GM21381 (cell line): Measurements from ENCODE around the gene NFS1.
"Not testable (repeated sequence)": the region's sequence is repeated elsewhere in the genome, so short reads cannot be mapped to it uniquely, and the experiment has no call there.

Experiments
- ATAC-seq: cut with Tn5 transposase; IDR thresholded peaks from one replicate; pipeline ENCODE4 v1.9.1; 2021; ENCODE audit warnings: mild to moderate bottlenecking, moderate library complexity; ENCODE audit not compliant: unreplicated experiment

Gene NFS1

GRCh38 chr20:35710039-35710438 lies 10.9 kb upstream of the NFS1 start:
- ATAC-seq, result no peak

- no peak for ATAC-seq
Observed at GRCh38 chr20:35709259-35709658, 10.1 kb upstream of the NFS1 start.

GRCh38 chr20:35708502-35708901 lies 9.3 kb upstream of the NFS1 start:
- no peak for ATAC-seq

GRCh38 chr20:35706591-35707529 lies 7.7 kb upstream of the NFS1 start:
- not testable (repeated sequence) for ATAC-seq

GRCh38 chr20:35705894-35706293 lies 6.7 kb upstream of the NFS1 start:
- not testable (repeated sequence) for ATAC-seq

GRCh38 chr20:35704514-35705261 lies 5.5 kb upstream of the NFS1 start:
- ATAC-seq, result no peak

- no peak for ATAC-seq
Observed at GRCh38 chr20:35702824-35703695, 3.9 kb upstream of the NFS1 start.

GRCh38 chr20:35702051-35702823 lies 3.1 kb upstream of the NFS1 start:
- ATAC-seq, result no peak

- no peak for ATAC-seq
Observed at GRCh38 chr20:35700625-35701148, 1.5 kb upstream of the NFS1 start.

- no peak for ATAC-seq
Observed at GRCh38 chr20:35699957-35700624, 939 bp upstream of the NFS1 start.

- peak; percentile 27 for ATAC-seq
Observed at GRCh38 chr20:35698298-35699126, 640 bp downstream of the NFS1 start.

GRCh38 chr20:35697696-35698297 lies 1.4 kb downstream of the NFS1 start:
- no peak for ATAC-seq

GRCh38 chr20:35695978-35696377 lies 3.2 kb downstream of the NFS1 start:
- ATAC-seq, result no peak

GRCh38 chr20:35695245-35695749 lies 3.9 kb downstream of the NFS1 start:
- ATAC-seq, result no peak

GRCh38 chr20:35690265-35690664 lies 8.9 kb downstream of the NFS1 start:
- no peak for ATAC-seq

- ATAC-seq, result not testable (repeated sequence)
Observed at GRCh38 chr20:35686872-35687271, 12.3 kb downstream of the NFS1 start.

GRCh38 chr20:35685368-35685767 lies 13.8 kb downstream of the NFS1 start:
- ATAC-seq, result not testable (repeated sequence)

- ATAC-seq, result no peak
Observed at GRCh38 chr20:35681960-35682359, 17.2 kb downstream of the NFS1 start.
